GM12878 (cell line): ENCODE data around the gene KCNIP2.

Source experiments
- BRCA1 ChIP-seq: IDR thresholded peaks from 2 replicates; pipeline ENCODE4 v1.6.1; 2011; ENCODE audit warnings: low read depth, low read length, improper control_type of control experiment
- CTCF ChIP-seq, 3 experiments: IDR thresholded peaks in 2 of 3; conservative IDR thresholded peaks in 1 of 3; 2 replicates each; pipeline ENCODE4 v1.5.1; 2011; ENCODE audit warnings: low read depth in 3 of 3, low read length in 3 of 3, mild to moderate bottlenecking in 3 of 3, control low read depth in 2 of 3, moderate library complexity in 2 of 3, inconsistent platforms in 1 of 3, mixed read lengths in 1 of 3; ENCODE audit not compliant: control insufficient read depth in 2 of 3, insufficient read depth in 1 of 3; ENCODE audit errors: extremely low read depth in 1 of 3

- TF ChIP-seq BRCA1 (no peak), CTCF (IDR thresholded peaks at IDR 0.05 in 2 of 3, conservative IDR thresholded peaks at IDR 0.05 in 1 of 3; ENCODE audit: control insufficient read depth in 2 of 3, extremely low read depth in 1 of 3, insufficient read depth in 1 of 3, low read depth in 3 of 3, low read length in 3 of 3) (no peak)
Measured at GRCh38 chr10:101780187-101780817, 63.3 kb downstream of the KCNIP2 start.
